ENCODE measurements around the gene FIBP. TPM values are rescaled to one million over a fixed set of nuclear protein-coding genes. Genes with fewer than 3 reads are reported as not detected.

Gene FIBP
- polyA plus RNA-seq, 1 experiment, result 126 TPM

- H3K9me3 ChIP-seq (ENCODE audit: control insufficient read depth, insufficient read depth, low read length), result peaks cover 11% of the 10 kb centered on the region; the same call in 1 of the 2 replicates
- TF ChIP-seq CTCF (IDR thresholded peaks at IDR 0.05; ENCODE audit: low read depth, low read length), result no peak
- peak within 1 kb of the TSS; percentile 94 for H3K4me3 ChIP-seq (ENCODE audit: low read depth, low read length)
- ChIA-PET CTCF (no interaction called here), POLR2A (interaction anchor here (1.5 to 1.6 kb wide), 2 partner anchors 18 to 22 kb away, joined by 4 to 5 read pairs; partner anchors contain the start of gene FOSL1)
- no peaks in the 10 kb centered on the region for H3K27me3 ChIP-seq (ENCODE audit: control insufficient read depth, insufficient read depth, low read length)
- H3K27ac ChIP-seq (ENCODE audit: low read depth, low read length), result peak within 1 kb of the TSS; percentile 93
- peak; percentile 93 for DNase-seq (ENCODE audit: low read depth, low spot score)
Observed at GRCh38 chr11:65919141-65919572, 30.9 kb upstream of the FIBP start, which contains the start of gene DRAP1. DRAP1 (plus strand) TSS chr11:65919426; CDS start chr11:65919502, 76 bp downstream.

- Histone ChIP-seq H3K9me3 (ENCODE audit: control insufficient read depth, insufficient read depth, low read length) (peaks cover 11% of the 10 kb centered on the region; the same call in 1 of the 2 replicates), H3K27me3 (ENCODE audit: control insufficient read depth, insufficient read depth, low read length) (no peaks in the 10 kb centered on the region), H3K27ac (ENCODE audit: low read depth, low read length) (peak within 1 kb of the TSS; percentile 93), H3K4me3 (ENCODE audit: low read depth, low read length) (peak within 1 kb of the TSS; percentile 94)
- no peak for DNase-seq (ENCODE audit: low read depth, low spot score)
- POLR2A ChIA-PET, result interaction anchor here (1.0 to 4.9 kb wide), 4 partner anchors 18 to 28 kb away, joined by 4 to 124 read pairs (median 6); partner anchors contain the start of genes CCDC85B, FIBP and FOSL1
- no peak for TF ChIP-seq CTCF (IDR thresholded peaks at IDR 0.05; ENCODE audit: low read depth, low read length)
- CTCF ChIA-PET, result interaction anchor here (1.1 kb wide), 1 partner anchor 30 kb away, joined by 7 read pairs; the partner anchor contains the start of gene FIBP
Observed at GRCh38 chr11:65918211-65919140, 30.2 kb upstream of the FIBP start, which contains the start of gene C11orf68. C11orf68 (minus strand) TSS chr11:65919062; CDS start chr11:65919031, 31 bp downstream.

GRCh38 chr11:65917434-65918210 lies 29.4 kb upstream of the FIBP start:
- ChIA-PET CTCF (interaction anchor here (1.1 to 1.3 kb wide), 2 partner anchors 29 to 33 kb away, joined by 4 to 7 read pairs; partner anchors contain the start of gene FIBP), POLR2A (interaction anchor here (1.0 to 4.9 kb wide), 4 partner anchors 17 to 27 kb away, joined by 4 to 124 read pairs (median 6); partner anchors contain the start of genes CCDC85B, FIBP and FOSL1)
- Histone ChIP-seq H3K27ac (ENCODE audit: low read depth, low read length) (peak overlapping the region; percentile 99), H3K9me3 (ENCODE audit: control insufficient read depth, insufficient read depth, low read length) (peaks cover 11% of the 10 kb centered on the region; the same call in 1 of the 2 replicates), H3K27me3 (ENCODE audit: control insufficient read depth, insufficient read depth, low read length) (no peaks in the 10 kb centered on the region), H3K4me3 (ENCODE audit: low read depth, low read length) (peak overlapping the region; percentile 94)
- TF ChIP-seq CTCF (IDR thresholded peaks at IDR 0.05; ENCODE audit: low read depth, low read length), result no peak
- DNase-seq (ENCODE audit: low read depth, low spot score), result no peak

- ChIA-PET CTCF (interaction anchor here (1.1 to 1.3 kb wide), 2 partner anchors 28 to 33 kb away, joined by 4 to 7 read pairs; partner anchors contain the start of gene FIBP), POLR2A (interaction anchor here (0.6 to 4.9 kb wide), 2 partner anchors 26 to 43 kb away, joined by 8 to 124 read pairs; partner anchors contain the start of genes CCDC85B and FIBP)
- H3K27ac ChIP-seq (ENCODE audit: low read depth, low read length), result peak overlapping the region; percentile 99
- H3K9me3 ChIP-seq (ENCODE audit: control insufficient read depth, insufficient read depth, low read length), result peaks cover 11% of the 10 kb centered on the region; the same call in 1 of the 2 replicates
- H3K27me3 ChIP-seq (ENCODE audit: control insufficient read depth, insufficient read depth, low read length), result no peaks in the 10 kb centered on the region
- TF ChIP-seq CTCF (IDR thresholded peaks at IDR 0.05; ENCODE audit: low read depth, low read length), result no peak
- H3K4me3 ChIP-seq (ENCODE audit: low read depth, low read length), result peak overlapping the region; percentile 94
- no peak for DNase-seq (ENCODE audit: low read depth, low spot score)
Observed at GRCh38 chr11:65917077-65917433, 28.8 kb upstream of the FIBP start.

Data from AG04450 (cell line).